CD4-positive, alpha-beta T cell treated with Interleukin-15 for 4 hours (primary cell): ENCODE data around the gene NAA11.

Source experiments
- DNase-seq: peaks from one replicate; pipeline ENCODE4 v3.0.0-alpha.2; 2020; ENCODE audit warnings: low spot score

Gene NAA11

DNA sequence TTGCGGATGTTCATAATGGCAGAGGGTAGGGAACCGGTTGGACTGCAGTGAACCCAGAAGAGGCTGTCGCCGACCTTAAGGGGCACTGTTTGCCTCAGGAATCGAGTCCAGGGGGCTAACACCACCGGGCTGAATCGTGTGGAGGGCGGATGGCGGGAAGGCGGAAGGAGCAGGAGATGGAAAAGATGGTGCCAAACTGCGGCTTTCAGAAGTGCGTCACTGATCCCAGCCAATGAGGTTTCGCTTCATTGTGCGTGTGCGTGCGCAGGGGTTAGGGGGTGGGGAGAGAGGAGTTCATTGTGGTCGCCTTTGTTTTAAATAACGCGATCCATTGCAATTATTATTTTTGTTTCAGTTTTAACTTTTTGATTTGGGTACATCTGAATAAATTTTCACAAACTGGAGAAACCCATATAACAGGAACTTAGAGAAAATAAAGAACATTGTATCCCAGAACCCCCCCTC lies at the start of gene NAA11:
NAA11 (minus strand) TSS at position 198 of the 465 bp plus-strand sequence; CDS start at position 14, 184 bp downstream.
- no peak for DNase-seq

DNA sequence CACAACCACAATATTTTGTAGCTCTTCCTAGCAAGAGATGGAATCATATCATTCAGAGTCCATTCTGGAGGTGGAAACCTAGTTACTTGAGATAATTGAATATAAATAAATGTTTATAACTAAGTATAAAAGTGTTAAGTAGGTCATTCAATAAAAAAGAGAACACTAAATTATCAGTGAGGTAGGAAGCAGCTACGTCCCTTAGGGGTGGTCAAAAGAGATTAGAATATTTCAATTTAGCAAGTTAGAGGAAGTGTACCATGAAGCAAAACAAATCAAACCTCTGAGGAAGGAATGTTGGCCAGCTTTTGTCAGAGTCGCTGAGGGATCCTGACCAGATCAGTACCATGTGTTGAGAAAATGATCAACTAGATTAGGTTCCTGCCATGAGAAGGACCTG lies 44.2 kb upstream of the NAA11 start:
- DNase-seq = no peak

DNA sequence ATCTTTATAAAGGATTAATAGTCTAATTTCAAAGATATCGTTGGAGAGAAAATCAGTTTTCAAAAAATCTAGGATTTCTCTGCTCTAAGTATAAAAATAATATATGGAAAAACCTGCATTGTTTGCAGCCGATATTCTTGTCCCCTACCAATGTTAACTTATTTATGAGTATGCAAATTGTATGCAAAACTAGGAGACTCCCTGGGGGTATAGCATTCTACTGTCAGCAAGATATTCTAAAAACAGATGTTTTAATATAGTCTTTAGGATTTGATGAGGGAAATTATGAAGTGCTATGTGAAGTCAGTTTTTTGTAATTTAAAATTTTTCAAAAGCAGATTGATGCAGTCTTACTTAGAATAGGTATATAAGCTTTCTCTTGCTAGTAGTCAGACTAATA lies 41.2 kb upstream of the NAA11 start:
- DNase-seq = no peak

DNA sequence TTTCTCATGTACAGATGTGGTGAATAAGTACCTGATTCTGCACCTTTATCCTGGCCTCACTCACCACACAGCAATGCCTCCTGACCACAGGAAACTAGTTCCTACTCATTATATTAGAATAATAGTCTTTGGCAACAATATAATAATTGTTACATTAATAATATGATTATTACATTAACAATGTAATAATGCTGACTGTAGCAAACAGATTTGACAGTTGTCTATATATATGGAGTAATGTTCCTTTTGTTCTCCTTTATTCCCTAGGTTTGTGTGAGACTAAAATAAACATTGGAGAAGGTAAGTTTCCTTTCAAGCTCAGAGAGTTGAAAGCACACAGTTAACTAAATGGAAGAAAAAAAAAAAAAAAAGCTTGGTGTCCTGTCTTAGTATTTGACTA lies 40.6 kb upstream of the NAA11 start:
- DNase-seq = no peak

DNA sequence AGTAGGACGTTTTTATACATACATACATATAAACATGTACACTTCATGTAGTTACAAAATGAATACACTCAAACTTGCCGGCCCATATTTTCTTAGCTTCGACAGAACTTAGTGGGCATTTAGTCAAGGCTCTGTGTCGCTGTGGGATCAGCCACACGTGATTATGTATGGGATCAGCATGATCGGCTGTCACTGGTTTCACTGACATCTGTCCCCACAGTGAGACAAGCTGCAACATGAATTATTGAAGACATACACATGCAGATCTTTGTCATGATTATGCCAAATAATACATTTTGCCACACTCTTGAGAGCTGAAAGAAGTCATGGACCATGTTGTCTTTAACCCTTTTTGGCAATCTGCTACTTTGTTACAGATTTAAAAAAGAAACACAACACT lies 38.2 kb upstream of the NAA11 start:
- no peak for DNase-seq

DNA sequence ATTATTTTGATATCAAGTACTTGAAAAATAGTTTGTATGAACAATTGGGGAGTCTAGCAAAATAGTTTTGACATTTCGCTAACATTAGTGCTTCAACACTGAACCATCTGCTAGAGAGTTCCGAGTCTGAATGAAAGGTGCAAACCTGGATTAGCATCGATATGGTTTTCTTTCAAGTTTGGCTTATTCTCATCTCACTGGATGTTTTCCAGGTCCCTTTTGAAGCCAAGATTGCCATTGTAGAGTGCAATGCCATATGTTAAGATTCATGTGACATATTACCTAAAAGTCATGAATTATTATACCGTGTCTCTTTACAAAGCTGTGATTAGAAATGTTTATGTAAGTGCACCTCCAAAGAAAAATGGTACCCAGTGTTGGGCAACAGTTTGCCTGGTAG lies 36.8 kb upstream of the NAA11 start:
- DNase-seq = no peak

DNA sequence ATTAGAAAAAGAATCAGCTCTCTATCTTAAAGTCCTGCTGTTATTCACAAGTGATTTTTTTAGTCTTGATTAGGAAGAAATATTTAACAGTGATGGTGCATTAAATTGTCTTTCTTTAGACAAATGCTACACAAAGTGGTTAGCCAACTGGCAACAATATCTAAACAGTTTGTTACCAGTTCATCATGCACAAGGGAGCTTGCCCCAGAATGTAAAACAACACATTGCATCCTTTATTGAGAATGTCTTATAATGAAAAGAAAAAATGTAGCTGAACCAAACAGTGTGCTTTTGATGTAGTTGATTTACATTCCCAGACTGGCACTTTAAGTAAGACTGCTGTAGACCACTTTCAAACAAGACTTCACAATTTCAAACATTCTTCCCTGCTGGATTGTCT lies 34.1 kb upstream of the NAA11 start:
- no peak for DNase-seq

DNA sequence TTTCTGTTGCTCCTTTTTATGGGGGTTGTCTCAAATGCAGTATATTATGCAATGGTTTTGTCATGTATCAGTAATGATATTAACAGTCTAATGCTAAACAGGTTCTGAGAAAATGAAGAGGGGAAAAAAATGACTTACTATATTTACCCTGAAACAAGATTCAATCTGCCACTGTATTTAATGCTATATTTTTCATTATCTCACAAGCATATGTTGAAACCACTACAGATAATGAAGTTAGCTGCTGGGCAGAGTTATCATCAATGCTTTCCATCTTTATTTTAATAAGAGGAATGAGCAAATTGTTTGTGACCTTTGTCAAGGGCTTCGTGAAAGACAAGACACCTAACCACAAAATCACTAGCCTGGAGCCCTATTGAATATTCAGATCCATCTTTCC lies 32.6 kb upstream of the NAA11 start:
- no peak for DNase-seq

DNA sequence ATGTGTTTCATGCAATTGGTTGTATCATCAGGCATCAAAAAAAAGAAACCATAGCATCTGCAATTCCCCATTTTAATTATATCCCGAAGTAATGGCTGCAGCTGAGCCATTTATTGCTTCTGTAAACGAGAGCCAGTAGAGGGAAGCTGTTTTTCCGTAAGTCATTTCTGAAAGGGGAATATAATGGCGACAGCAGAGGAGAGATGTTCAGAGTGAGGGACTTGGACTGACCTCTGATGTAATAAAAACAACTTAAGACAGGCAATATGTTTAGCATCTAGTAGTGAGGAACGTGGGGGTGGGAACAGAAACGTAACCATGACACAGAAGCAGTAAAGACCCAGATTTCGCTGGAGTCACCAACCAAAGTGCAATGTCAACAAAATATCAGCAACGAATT lies 31.5 kb upstream of the NAA11 start:
- DNase-seq = no peak

DNA sequence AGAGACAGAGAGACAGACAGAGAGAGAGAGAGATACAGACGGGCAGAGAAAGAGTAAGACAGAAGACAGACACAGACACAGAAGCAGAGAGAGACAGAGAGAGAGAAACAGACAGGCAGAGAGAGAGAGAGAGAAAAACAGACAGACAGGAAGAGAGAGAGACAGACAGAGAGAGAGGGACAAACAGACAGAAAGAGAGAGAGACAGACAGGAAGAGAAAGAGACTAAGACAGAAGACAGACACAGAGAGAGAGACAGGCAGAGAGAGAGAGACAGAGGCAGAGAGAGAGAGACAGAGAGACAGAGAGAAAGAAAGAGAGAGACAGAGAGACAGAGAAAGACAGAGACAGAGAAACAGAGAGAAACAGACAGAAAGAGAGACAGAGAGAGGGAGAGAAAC lies 27.2 kb upstream of the NAA11 start:
- DNase-seq = no peak

DNA sequence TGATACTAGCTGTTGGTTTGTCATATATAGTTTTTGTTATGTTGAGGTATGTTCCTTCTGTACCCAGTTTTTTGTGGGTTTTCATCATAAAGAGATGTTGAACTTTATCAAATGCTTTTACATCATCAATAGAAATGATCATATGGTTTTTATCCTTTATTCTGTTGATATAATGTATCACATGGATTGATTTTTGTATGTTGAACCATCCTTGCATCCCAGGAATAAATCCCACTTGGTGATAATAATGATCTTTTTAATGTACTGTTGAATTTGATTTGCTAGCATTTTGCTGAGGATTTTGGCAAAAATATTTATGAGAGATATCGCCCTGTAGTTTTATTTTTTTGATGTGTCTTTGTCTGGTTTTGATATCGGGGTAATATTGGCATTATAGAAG lies 22.5 kb upstream of the NAA11 start:
- DNase-seq = no peak

DNA sequence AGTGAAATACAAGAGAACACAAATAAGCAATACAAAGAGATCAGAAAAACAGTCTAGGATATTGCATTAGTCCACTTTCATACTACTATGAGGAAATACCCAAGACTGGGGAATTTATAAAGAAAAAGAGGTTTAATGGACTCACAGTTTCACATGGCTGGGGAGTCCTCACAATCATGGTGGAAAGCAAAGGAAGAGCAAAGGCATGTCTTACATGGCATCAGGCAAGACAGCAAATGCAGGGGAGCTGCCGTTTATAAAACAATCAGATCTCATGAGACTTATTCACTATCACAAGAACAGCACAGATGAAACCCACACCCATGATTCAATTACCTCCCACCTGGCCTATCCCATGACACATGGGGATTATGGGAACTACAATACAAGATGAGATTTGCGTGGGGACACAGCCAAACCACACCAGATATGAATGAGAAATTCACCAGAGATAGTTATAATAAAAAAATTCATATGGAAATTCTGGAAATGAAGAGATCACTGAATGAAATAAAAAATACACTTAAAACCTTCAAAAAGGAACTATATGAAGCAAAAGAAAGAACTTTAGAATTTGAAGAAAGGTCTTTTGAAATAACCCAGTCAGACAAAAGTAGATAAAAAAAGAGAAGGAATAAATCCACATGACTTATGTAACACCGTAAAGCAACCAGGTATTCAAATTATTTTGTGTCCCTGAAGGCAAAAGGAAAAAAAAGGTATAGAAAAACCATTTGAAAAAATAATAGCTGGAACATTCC lies 16.2 kb upstream of the NAA11 start:
- no peak for DNase-seq

DNA sequence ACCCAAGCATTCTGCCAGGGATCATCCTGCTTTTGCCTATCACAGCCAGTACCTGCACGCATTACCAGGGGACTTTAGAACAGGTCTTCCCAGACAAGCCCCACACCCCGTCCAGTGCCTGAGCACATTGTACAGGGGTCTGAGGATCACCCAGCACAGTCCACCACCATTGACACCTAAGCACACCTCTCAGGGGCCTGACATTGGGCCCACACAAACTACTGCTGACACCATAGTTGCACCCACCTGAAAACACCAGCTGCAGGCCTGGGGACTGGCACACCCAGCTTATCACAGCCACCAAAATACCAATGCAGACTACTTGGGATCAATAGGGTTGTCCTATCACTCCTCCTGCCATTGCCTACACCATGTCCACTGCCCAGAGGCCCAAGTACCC lies 14.7 kb upstream of the NAA11 start:
- no peak for DNase-seq

DNA sequence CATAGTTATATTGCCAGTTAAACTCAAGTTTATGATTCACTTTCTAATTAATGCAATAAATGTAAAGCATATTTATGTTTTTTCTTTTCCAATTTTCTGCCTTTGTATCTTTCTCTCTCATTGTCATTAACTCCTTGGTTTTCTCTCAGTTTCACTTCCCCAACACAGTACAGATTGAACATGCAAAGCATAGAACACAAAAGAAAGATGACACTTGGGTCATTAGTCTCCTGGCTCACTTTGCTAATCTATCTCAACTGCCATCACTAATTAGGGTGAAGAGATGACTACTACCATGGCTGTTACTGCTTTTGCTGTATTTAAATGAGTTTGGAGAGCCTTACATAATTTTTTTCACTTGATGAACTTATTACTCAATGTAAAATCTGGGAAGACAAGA lies 12.3 kb upstream of the NAA11 start:
- no peak for DNase-seq

DNA sequence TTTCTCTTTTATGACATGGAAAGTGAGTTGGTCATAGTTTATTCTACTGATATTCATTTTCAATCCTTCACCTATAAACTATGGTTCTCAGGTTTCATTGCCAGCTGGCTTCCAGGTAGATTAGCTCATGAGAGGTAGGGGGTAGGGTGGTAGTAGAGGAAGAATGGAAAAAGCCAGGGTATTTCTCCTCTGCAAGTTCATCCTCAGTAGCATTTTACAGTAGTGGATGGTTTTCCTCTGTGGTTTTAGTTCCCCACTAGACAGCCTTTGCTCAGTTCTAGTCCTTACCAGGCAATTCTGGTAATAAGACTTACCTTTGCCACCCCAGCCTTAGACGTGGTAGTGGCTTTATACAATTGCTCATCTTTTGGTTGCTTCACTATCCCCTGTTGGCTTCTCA lies 8.9 kb upstream of the NAA11 start:
- DNase-seq = no peak

DNA sequence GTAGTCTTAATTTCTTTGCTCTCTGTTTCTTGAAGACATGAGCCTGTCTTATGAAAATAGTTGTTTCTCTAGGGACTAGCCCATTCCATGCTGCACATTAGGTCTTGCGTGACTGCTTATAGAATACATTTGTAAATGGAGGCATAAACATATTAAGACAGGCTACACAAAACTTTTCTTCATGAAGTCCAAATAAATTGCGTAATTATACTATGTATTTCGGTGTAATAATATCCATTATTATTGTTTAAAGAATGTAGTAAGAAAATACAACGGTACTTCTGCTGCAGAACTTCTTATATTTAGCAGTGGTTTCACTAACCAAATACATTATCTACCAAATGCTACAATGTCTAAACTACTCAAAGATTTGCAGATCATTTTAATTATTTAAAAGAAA lies 8.5 kb upstream of the NAA11 start:
- no peak for DNase-seq

DNA sequence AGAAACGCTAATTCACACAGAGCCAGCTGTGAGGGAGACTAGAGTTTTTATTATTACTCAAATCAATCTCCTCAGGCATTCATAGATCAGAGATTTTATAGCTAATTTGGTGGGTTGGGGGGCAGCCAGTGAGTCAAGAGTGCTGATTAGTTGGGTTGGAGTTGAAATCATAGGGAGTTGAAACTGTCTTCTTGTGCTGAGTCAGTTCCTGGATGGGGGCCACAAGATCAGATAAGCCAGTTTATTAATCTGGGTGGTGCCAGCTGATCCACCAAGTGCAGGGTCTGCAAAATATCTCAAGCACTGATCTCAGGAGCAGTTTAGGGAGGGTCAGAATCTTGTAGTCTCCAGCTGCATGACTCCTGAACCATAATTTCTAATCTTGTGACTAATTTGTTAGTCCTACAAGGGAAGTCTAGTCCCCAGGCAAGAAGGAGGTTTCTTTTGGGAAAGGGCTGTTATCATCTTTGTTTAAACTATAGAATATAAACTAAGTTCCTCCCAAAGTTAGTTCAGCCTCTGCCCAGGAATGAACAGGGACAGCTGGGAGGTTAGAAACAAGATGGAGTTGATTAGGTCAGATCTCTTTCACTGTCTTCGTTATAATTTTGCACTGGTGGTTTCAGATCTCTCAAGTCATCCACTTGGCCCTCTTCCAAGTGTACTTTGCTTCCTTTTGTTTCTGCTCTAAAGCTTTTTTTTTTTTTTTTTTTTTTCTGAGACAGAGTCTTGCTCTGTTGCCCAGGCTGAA lies 5.4 kb upstream of the NAA11 start:
- DNase-seq = no peak

DNA sequence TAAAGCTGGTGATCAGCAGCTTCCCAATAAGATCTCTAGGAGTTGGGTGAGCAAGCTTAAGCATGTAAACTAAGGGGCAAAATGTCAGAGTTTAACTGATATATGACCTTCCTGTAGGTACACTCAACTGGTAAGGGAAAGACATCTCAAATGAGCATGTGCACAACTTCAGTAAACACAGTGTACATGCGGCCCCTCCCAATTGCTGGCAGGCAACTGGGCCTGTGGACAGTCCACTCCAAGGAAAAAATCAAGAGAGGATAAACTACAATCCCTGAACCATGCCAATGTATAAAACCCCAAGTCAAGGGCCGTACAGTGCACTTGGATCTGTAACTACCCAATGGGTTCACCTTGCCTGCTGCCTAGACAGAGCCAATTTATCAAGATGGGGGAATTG lies 4.9 kb upstream of the NAA11 start:
- DNase-seq = no peak

DNA sequence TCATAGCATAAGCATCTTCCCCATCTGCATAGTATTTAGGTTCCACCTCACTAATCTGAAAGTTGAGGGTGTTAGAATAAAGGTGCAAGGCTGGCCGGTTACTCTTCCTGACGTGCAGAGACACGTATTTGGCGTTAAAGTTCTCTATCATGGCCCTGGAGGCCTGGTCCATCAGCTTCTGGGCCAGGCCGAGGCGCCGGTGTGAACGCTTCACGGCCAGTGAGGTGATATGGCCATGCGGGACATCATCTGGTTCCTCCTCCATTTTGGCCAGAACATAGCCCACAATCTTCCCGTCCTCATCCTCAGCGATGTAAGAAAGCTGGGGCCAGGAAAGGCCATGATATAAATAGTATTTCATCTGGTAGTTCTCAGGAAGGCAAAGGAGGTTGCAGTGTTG lies 425 bp downstream of the NAA11 start:
- DNase-seq = no peak

DNA sequence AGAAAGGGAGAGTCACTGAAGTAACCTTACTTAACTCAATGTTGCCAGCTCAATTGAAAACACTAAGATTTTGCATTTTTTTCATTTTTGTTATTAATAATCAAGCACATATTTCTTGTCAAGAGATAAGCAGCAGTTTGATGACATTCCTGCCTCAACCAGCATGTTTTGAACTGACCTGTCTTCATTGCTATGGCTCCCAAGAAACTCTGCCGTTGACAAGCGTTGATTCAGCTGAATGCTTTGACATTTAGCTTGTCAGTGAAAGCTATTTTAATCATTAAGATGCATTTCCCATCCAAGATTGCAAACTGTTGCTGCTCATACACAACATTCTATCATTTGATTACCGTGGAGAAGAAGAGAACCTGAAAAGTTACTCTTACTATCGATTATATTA lies 5.9 kb downstream of the NAA11 start:
- no peak for DNase-seq

DNA sequence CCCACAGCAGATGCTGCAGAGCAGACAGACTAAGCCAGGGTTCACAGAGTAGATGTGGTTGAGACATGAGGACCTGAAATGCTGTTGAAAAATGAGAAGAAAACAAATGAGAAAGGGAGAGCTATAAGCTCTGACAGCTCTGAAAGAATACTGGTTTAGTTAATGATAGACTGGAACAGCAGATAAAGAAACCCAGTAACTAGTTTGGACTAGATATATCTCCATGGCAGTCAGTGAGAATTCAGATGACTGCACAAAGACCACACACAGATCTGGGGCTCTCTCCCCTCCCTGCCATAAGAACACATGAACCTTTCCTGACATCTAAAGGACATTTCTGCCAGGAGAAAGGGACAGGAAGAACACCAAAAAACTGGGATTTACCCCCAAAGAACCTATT lies 8.2 kb downstream of the NAA11 start:
- DNase-seq = no peak

DNA sequence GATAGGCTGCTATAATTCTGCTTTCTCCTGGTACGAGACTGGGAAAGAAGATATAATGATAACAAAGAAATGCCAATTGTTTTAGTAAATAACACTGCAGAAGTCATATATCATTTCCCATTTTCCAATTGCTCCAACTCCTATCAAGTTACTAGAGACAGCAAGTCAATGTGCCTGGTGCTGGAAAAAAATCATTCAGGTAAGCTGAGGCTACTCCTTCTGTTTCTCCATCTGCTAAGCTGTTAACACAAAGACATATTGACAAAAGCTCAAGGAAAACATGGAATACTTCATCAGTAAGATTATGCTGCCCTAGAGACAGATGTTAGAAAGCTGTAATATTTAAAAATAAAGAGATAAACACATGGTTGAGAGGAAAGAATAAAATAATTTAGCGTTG lies 10.0 kb downstream of the NAA11 start:
- no peak for DNase-seq

DNA sequence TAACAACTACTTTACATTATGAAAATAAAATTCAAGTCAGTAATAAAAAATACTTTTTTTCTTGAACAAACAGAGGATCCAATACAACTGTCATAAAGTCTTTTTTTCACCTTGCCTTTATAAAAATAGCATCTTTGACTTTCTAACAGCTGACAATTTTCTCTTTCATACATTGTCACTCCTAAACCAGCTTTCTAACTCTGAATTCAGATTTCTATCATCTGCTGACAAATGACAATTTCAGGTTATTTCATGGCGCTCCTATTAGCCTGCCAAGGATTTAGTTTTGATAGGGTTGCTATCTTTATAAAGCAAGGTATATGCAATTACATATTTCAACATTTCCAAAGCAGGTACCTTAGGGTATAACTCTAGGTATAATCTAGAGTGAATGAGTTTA lies 14.6 kb downstream of the NAA11 start:
- DNase-seq = no peak

DNA sequence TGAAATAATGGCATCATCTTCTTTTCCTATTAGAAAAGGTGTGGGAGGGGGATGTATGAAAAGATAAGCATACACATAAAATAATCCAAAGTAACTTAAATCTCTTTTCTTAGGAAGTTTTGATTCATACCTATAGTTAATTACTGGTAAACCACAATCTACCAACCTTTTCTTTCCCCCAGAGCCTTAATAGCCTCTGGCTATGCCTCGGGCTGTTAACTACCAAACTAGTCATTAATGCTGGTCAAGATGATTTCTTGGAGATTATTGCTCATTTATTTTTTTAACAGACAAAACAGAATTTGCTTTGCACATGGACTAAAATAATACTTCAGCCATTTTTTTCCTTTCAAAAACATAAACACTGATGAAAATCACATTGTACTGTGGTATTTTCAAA lies 16.9 kb downstream of the NAA11 start:
- no peak for DNase-seq
